22Rv1 (cell line): ENCODE measurements around the gene ARHGAP42.

ENCODE experiments used
- H3K27ac ChIP-seq: fragments of 450-650 bp; 2 replicates; pipeline ENCODE4 v1.5.1; 2017
- CTCF ChIP-seq: fragments of 450-650 bp; IDR thresholded peaks from 2 replicates; pipeline ENCODE4 v1.5.1; 2017; ENCODE audit warnings: mild to moderate bottlenecking
- ZFX ChIP-seq: fragments of 450-650 bp; IDR thresholded peaks from 2 replicates; pipeline ENCODE4 v1.6.1; 2017; ENCODE audit warnings: antibody characterized with exemption, borderline replicate concordance

Gene ARHGAP42

GRCh38 chr11:100825626-100826025 is 138.5 kb downstream of the ARHGAP42 start:
- no peak overlapping the region for H3K27ac ChIP-seq
- TF ChIP-seq ZFX (no peak), CTCF (no peak)

- H3K27ac ChIP-seq, result no peak overlapping the region
These were observed 141.0 kb downstream of the ARHGAP42 start for GRCh38 chr11:100827934-100828661.

GRCh38 chr11:100830274-100830673 is 143.2 kb downstream of the ARHGAP42 start:
- no peak overlapping the region for H3K27ac ChIP-seq
- TF ChIP-seq ZFX (no peak), CTCF (no peak)

More at GRCh38 chr11:100827934-100828661, 141.0 kb downstream of the ARHGAP42 start:
- TF ChIP-seq CTCF, result no peak
- no peak for TF ChIP-seq ZFX

GRCh38 chr11:100830978-100831732 is 144.1 kb downstream of the ARHGAP42 start:
- TF ChIP-seq ZFX, result no peak
- no peak for TF ChIP-seq CTCF
- H3K27ac ChIP-seq, result no peak overlapping the region

- TF ChIP-seq CTCF (no peak), ZFX (no peak)
- no peak overlapping the region for H3K27ac ChIP-seq
These were observed 144.9 kb downstream of the ARHGAP42 start for GRCh38 chr11:100831929-100832494.

GRCh38 chr11:100832829-100833228 is 145.7 kb downstream of the ARHGAP42 start:
- TF ChIP-seq ZFX, result no peak
- TF ChIP-seq CTCF, result no peak
- H3K27ac ChIP-seq, result no peak overlapping the region

GRCh38 chr11:100833276-100833675 is 146.2 kb downstream of the ARHGAP42 start:
- no peak overlapping the region for H3K27ac ChIP-seq
- TF ChIP-seq CTCF (no peak), ZFX (no peak)
